Measurements from ENCODE around the gene FAM110C.

The FAM110C gene

GRCh38 chr2:46471-47345, at the start of gene FAM110C:
FAM110C (minus strand) TSS chr2:46505; CDS start chr2:46385, 120 bp downstream.
- peak; percentile 34 for DNase-seq (ENCODE audit: low spot score)

GRCh38 chr2:92326-92725, 46.0 kb upstream of the FAM110C start:
- DNase-seq (ENCODE audit: low spot score) = no peak

GRCh38 chr2:90645-91312, 44.5 kb upstream of the FAM110C start:
- no peak for DNase-seq (ENCODE audit: low spot score)

GRCh38 chr2:85761-86160, 39.5 kb upstream of the FAM110C start:
- DNase-seq (ENCODE audit: low spot score) = no peak

GRCh38 chr2:84121-84520, 37.8 kb upstream of the FAM110C start:
- DNase-seq (ENCODE audit: low spot score) = no peak

GRCh38 chr2:80971-81736, 34.8 kb upstream of the FAM110C start:
- no peak for DNase-seq (ENCODE audit: low spot score)

- DNase-seq (ENCODE audit: low spot score) = no peak
Measured at GRCh38 chr2:80378-80777, 34.1 kb upstream of the FAM110C start.

GRCh38 chr2:71309-72035, 25.2 kb upstream of the FAM110C start:
- no peak for DNase-seq (ENCODE audit: low spot score)

- no peak for DNase-seq (ENCODE audit: low spot score)
Measured at GRCh38 chr2:69366-70344, 23.4 kb upstream of the FAM110C start.

GRCh38 chr2:68637-69036, 22.3 kb upstream of the FAM110C start:
- peak; percentile 54 for DNase-seq (ENCODE audit: low spot score)

GRCh38 chr2:66853-67252, 20.5 kb upstream of the FAM110C start:
- no peak for DNase-seq (ENCODE audit: low spot score)

GRCh38 chr2:65121-65520, 18.8 kb upstream of the FAM110C start:
- DNase-seq (ENCODE audit: low spot score) = no peak

GRCh38 chr2:55587-56448, 9.5 kb upstream of the FAM110C start:
- DNase-seq (ENCODE audit: low spot score) = no peak

GRCh38 chr2:51613-52012, 5.3 kb upstream of the FAM110C start:
- no peak for DNase-seq (ENCODE audit: low spot score)

GRCh38 chr2:47737-48136, 1.4 kb upstream of the FAM110C start:
- DNase-seq (ENCODE audit: low spot score) = no peak

- no peak for DNase-seq (ENCODE audit: low spot score)
Measured at GRCh38 chr2:47346-47725, 1.0 kb upstream of the FAM110C start.

- no peak for DNase-seq (ENCODE audit: low spot score)
Measured at GRCh38 chr2:46131-46470, 204 bp downstream of the FAM110C start.

GRCh38 chr2:45342-46130, 769 bp downstream of the FAM110C start:
- no peak for DNase-seq (ENCODE audit: low spot score)

GRCh38 chr2:44748-45341, 1.5 kb downstream of the FAM110C start:
- DNase-seq (ENCODE audit: low spot score) = no peak
